Caki2 (cell line): ENCODE data around the gene POU2AF3. TPM values are rescaled to one million over a fixed set of nuclear protein-coding genes. Genes with fewer than 3 reads are reported as not detected.

ENCODE experiments used
- DNase-seq: peaks from one replicate; pipeline ENCODE4 v3.0.0-alpha.2; 2015; ENCODE audit warnings: low read depth
- in situ Hi-C: cut with HindIII; loops from 2 replicates; pipeline ENCODE4 v1.10.0; 2016; ENCODE audit warnings: low sequenced_read_pairs, low pct_unique_long_range_greater_than_20kb, mixed read lengths
- total RNA-seq: library from RNA; depleted of rRNA; stranded (reverse); fragments of >200 nt; shearing (Covaris generic); gene quantifications from 2 replicates; pipeline ENCODE4 v1.2.3, GENCODE V29; 2014; ENCODE audit warnings: low replicate concordance

POU2AF3 gene
- total RNA-seq, 1 experiment from 2014 or later = not detected

- in situ Hi-C loops = no loop called here
- DNase-seq = no peak
These were observed 48.8 kb downstream of the POU2AF3 start for GRCh38 chr11:111347002-111347722.

GRCh38 chr11:111347723-111348115, 49.4 kb downstream of the POU2AF3 start:
- in situ Hi-C loops = no loop called here

GRCh38 chr11:111348147-111348546, 49.8 kb downstream of the POU2AF3 start:
- DNase-seq = no peak

More at GRCh38 chr11:111347723-111348115, 49.4 kb downstream of the POU2AF3 start:
- DNase-seq = no peak

GRCh38 chr11:111349191-111349695, 50.9 kb downstream of the POU2AF3 start:
- no peak for DNase-seq
- in situ Hi-C loops = no loop called here

More at GRCh38 chr11:111348147-111348546, 49.8 kb downstream of the POU2AF3 start:
- in situ Hi-C loops = no loop called here

- in situ Hi-C loops = no loop called here
These were observed 52.5 kb downstream of the POU2AF3 start for GRCh38 chr11:111350811-111351210.

GRCh38 chr11:111351374-111352055, 53.2 kb downstream of the POU2AF3 start:
- in situ Hi-C loops = no loop called here
- DNase-seq = no peak

More at GRCh38 chr11:111350811-111351210, 52.5 kb downstream of the POU2AF3 start:
- DNase-seq = no peak

GRCh38 chr11:111352231-111352746, 53.9 kb downstream of the POU2AF3 start:
- in situ Hi-C loops = no loop called here

GRCh38 chr11:111352935-111353710, 54.8 kb downstream of the POU2AF3 start:
- no peak for DNase-seq
- in situ Hi-C loops = no loop called here

More at GRCh38 chr11:111352231-111352746, 53.9 kb downstream of the POU2AF3 start:
- DNase-seq = no peak

GRCh38 chr11:111353776-111354600, 55.6 kb downstream of the POU2AF3 start:
- no peak for DNase-seq
- in situ Hi-C loops = no loop called here

- no peak for DNase-seq
- in situ Hi-C loops = no loop called here
These were observed 56.2 kb downstream of the POU2AF3 start for GRCh38 chr11:111354601-111354891.

- DNase-seq = no peak
- in situ Hi-C loops = no loop called here
These were observed 56.8 kb downstream of the POU2AF3 start for GRCh38 chr11:111355101-111355500.

- no peak for DNase-seq
- in situ Hi-C loops = no loop called here
These were observed 57.8 kb downstream of the POU2AF3 start for GRCh38 chr11:111355956-111356659.

- no peak for DNase-seq
- in situ Hi-C loops = no loop called here
These were observed 58.3 kb downstream of the POU2AF3 start for GRCh38 chr11:111356660-111357048.

- in situ Hi-C loops = no loop called here
- DNase-seq = no peak
These were observed 59.0 kb downstream of the POU2AF3 start for GRCh38 chr11:111357150-111358037.
